Activated T-cell treated with anti-CD3 and anti-CD28 coated beads, Interleukin-2, amount 50 U/mL, for 24 hours (primary cell): Measurements from ENCODE around the gene KRT23.

Source experiments
- DNase-seq: peaks from one replicate; pipeline ENCODE4 v3.0.0-alpha.2; 2020
- H3K27ac Mint-ChIP-seq: 2 replicates; pipeline ENCODE4 v1.8.0; 2020; ENCODE audit warnings: mild to moderate bottlenecking, mixed read lengths
- H3K27me3 Mint-ChIP-seq: 2 replicates; pipeline ENCODE4 v1.8.0; 2020; ENCODE audit warnings: mixed read lengths
- H3K36me3 Mint-ChIP-seq: 2 replicates; pipeline ENCODE4 v1.8.0; 2020; ENCODE audit warnings: low read depth, mixed read lengths
- H3K4me1 Mint-ChIP-seq: 2 replicates; pipeline ENCODE4 v1.8.0; 2020; ENCODE audit warnings: low read depth, mixed read lengths
- H3K4me3 Mint-ChIP-seq: 2 replicates; pipeline ENCODE4 v1.8.0; 2020; ENCODE audit warnings: mild to moderate bottlenecking, moderate library complexity, mixed read lengths
- H3K9me3 Mint-ChIP-seq: 2 replicates; pipeline ENCODE4 v1.8.0; 2020; ENCODE audit warnings: mixed read lengths

KRT23 gene

DNA sequence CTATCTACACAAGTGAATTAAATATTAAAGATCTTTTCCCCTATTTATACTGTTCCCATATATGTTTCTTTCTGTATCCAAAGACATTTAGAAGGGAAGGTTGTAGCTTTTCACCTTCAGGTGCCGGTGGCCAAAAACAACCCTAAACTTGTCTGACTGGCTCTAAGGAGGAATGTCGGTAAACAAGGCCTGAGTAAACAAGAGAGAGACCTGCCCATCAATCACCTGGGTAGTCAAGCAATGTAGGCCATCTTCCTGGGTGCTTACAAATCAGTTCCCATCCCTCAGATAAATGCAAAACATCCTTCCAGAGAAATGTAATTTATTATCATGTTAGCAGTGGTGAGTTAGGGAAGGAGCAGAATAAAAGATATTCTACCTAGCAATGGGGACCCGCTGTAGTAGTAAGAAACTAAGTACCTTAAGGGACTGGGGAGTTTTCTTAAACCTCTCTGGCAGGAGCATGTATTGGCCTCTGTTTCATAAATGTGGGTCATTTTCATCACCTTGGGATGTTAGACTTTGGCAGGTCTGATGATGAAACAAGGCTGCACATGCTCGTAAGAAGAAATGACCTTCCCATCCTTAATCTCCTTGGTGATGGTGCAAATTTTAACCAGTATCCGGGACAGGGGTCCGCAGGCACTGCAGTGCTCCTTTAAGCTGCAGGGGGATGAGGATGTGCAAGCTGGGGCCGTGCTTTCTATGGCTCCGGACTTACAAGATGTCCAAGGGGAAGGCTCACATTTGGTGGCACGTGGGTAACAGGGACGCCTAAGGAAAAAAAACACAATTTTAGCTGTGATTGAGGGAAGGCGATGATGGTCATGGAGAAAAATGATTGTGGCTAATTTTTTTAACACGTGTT is 20.9 kb upstream of the KRT23 start:
- no peak for DNase-seq
- peaks cover 45% of the 10 kb centered on the region for H3K27me3 Mint-ChIP-seq
- no peak overlapping the region for H3K4me3 Mint-ChIP-seq
- peaks cover 4% of the 10 kb centered on the region for H3K4me1 Mint-ChIP-seq
- H3K36me3 Mint-ChIP-seq, result no peaks in the 10 kb centered on the region
- H3K9me3 Mint-ChIP-seq, result no peaks in the 10 kb centered on the region
- H3K27ac Mint-ChIP-seq, result no peak overlapping the region

GRCh38 chr17:40956401-40957254 is 19.2 kb upstream of the KRT23 start:
- Mint-ChIP-seq H3K9me3 (no peaks in the 10 kb centered on the region), H3K36me3 (no peaks in the 10 kb centered on the region), H3K27ac (no peak overlapping the region), H3K27me3 (peaks cover 50% of the 10 kb centered on the region), H3K4me1 (peaks cover 4% of the 10 kb centered on the region), H3K4me3 (no peak overlapping the region)
- no peak for DNase-seq

- Mint-ChIP-seq H3K4me3 (no peak overlapping the region), H3K27ac (no peak overlapping the region), H3K9me3 (no peaks in the 10 kb centered on the region), H3K4me1 (peaks cover 4% of the 10 kb centered on the region), H3K36me3 (no peaks in the 10 kb centered on the region), H3K27me3 (peaks cover 66% of the 10 kb centered on the region)
- DNase-seq, result no peak
These were observed 16.4 kb upstream of the KRT23 start for GRCh38 chr17:40953881-40954280.

- Mint-ChIP-seq H3K27ac (no peak overlapping the region), H3K36me3 (no peaks in the 10 kb centered on the region), H3K4me1 (peaks cover 4% of the 10 kb centered on the region), H3K4me3 (no peak overlapping the region), H3K9me3 (no peaks in the 10 kb centered on the region), H3K27me3 (peaks cover 78% of the 10 kb centered on the region)
- DNase-seq, result no peak
These were observed 15.2 kb upstream of the KRT23 start for GRCh38 chr17:40952661-40953060.

GRCh38 chr17:40952154-40952553 is 14.7 kb upstream of the KRT23 start:
- peaks cover 81% of the 10 kb centered on the region for H3K27me3 Mint-ChIP-seq
- no peak overlapping the region for H3K27ac Mint-ChIP-seq
- H3K4me3 Mint-ChIP-seq, result no peak overlapping the region
- H3K36me3 Mint-ChIP-seq, result no peaks in the 10 kb centered on the region
- peaks cover 4% of the 10 kb centered on the region for H3K4me1 Mint-ChIP-seq
- H3K9me3 Mint-ChIP-seq, result no peaks in the 10 kb centered on the region
- no peak for DNase-seq

DNA sequence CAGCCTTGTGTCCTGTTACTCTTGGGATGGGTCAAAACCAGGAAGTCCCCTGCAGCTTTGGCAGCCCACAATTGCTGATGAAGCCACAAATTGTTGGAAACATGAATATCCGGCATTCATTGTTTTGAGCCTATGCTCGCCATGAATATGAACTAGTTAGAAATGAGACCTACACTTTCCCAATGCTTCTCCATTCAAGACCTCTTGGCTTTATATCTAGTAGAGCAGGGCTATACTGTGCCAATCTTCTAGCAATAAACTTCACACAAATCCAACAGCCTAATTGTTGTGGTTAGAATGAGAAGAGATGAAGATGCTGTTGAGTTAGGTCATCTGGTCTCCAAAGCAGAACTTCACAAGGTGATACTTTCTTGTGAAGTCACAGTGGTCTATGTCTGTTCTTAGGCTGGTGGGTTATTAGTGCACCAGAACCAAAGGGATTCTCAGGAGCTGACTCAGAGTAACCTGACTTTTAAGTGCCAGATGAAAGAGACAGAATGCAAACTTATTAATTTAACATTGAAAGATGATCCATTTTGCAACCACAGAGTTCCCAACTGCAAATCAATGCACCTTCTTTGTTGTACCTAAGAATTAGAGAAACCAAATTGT is 13.7 kb upstream of the KRT23 start:
- Mint-ChIP-seq H3K27ac (no peak overlapping the region), H3K27me3 (peaks cover 88% of the 10 kb centered on the region), H3K4me1 (peaks cover 4% of the 10 kb centered on the region), H3K36me3 (no peaks in the 10 kb centered on the region), H3K4me3 (no peak overlapping the region), H3K9me3 (no peaks in the 10 kb centered on the region)
- DNase-seq, result no peak

DNA sequence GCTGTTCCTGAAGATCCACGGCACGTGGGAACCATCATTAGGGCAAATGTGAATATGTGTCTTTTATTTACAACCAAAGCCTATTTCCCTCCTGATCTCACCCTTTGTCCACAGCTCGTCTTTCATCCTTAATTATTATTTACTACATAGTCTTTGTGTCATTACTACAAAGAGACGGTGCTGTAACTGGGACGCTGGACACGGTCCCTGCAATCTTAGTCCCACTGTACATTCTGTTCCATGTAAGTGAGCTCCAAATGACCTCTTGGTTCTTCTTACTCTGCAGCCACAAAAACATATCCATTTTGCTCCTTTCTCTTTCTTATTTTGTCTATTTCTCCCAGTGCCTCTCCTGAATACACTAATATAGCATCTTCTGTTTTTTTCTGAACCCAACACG is 12.7 kb upstream of the KRT23 start:
- no peak overlapping the region for H3K4me3 Mint-ChIP-seq

GRCh38 chr17:40949418-40949817 is 12.0 kb upstream of the KRT23 start:
- Mint-ChIP-seq H3K27ac (no peak overlapping the region), H3K4me3 (no peak overlapping the region), H3K27me3 (peaks cover 85% of the 10 kb centered on the region), H3K9me3 (no peaks in the 10 kb centered on the region), H3K4me1 (peaks cover 4% of the 10 kb centered on the region), H3K36me3 (no peaks in the 10 kb centered on the region)
- DNase-seq, result no peak

More for the DNA sequence above, 12.7 kb upstream of the KRT23 start:
- peaks cover 86% of the 10 kb centered on the region for H3K27me3 Mint-ChIP-seq
- H3K9me3 Mint-ChIP-seq, result no peaks in the 10 kb centered on the region
- H3K4me1 Mint-ChIP-seq, result peaks cover 4% of the 10 kb centered on the region
- no peaks in the 10 kb centered on the region for H3K36me3 Mint-ChIP-seq
- no peak overlapping the region for H3K27ac Mint-ChIP-seq
- no peak for DNase-seq

- no peak for DNase-seq
These were observed 10.5 kb upstream of the KRT23 start for GRCh38 chr17:40947929-40948328.

GRCh38 chr17:40945414-40945813 is 8.0 kb upstream of the KRT23 start:
- Mint-ChIP-seq H3K36me3 (no peaks in the 10 kb centered on the region), H3K27me3 (peaks cover 65% of the 10 kb centered on the region), H3K27ac (no peak overlapping the region), H3K4me3 (no peak overlapping the region), H3K4me1 (no peaks in the 10 kb centered on the region), H3K9me3 (no peaks in the 10 kb centered on the region)
- no peak for DNase-seq

More at GRCh38 chr17:40947929-40948328, 10.5 kb upstream of the KRT23 start:
- no peak overlapping the region for H3K27ac Mint-ChIP-seq
- peaks cover 81% of the 10 kb centered on the region for H3K27me3 Mint-ChIP-seq
- H3K36me3 Mint-ChIP-seq, result no peaks in the 10 kb centered on the region
- no peak overlapping the region for H3K4me3 Mint-ChIP-seq
- H3K9me3 Mint-ChIP-seq, result no peaks in the 10 kb centered on the region
- no peaks in the 10 kb centered on the region for H3K4me1 Mint-ChIP-seq

DNA sequence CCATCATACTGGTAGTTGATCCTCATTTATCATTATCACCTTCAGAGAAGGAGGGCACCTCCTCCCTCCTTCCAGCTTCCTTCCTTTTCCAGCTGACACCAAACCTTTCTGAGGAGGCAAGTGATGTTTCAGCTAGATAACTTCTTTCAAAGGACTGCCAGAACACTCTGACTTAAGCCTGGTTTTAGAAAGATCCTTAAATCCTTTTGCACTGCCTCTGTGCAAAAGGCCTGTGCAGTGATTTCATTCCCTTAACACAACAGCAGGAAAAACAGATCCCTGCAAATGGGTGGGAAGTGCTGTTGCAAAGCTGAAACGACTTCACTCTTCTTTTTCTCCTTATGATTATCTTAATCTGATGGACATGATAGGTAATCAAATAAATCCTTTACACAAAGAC is 7.1 kb upstream of the KRT23 start:
- H3K4me3 Mint-ChIP-seq, result no peak overlapping the region
- no peaks in the 10 kb centered on the region for H3K4me1 Mint-ChIP-seq
- DNase-seq, result no peak
- H3K36me3 Mint-ChIP-seq, result no peaks in the 10 kb centered on the region
- H3K9me3 Mint-ChIP-seq, result no peaks in the 10 kb centered on the region
- peaks cover 59% of the 10 kb centered on the region for H3K27me3 Mint-ChIP-seq
- no peak overlapping the region for H3K27ac Mint-ChIP-seq

- Mint-ChIP-seq H3K4me1 (no peaks in the 10 kb centered on the region), H3K9me3 (no peaks in the 10 kb centered on the region), H3K27me3 (peaks cover 40% of the 10 kb centered on the region), H3K4me3 (no peak overlapping the region), H3K27ac (no peak overlapping the region), H3K36me3 (no peaks in the 10 kb centered on the region)
- no peak for DNase-seq
These were observed 5.1 kb upstream of the KRT23 start for GRCh38 chr17:40942553-40942952.

- Mint-ChIP-seq H3K4me3 (no peak overlapping the region), H3K27ac (no peak overlapping the region), H3K9me3 (no peaks in the 10 kb centered on the region), H3K4me1 (peaks cover 3% of the 10 kb centered on the region), H3K36me3 (no peaks in the 10 kb centered on the region), H3K27me3 (peaks cover 36% of the 10 kb centered on the region)
- no peak for DNase-seq
These were observed 2.8 kb upstream of the KRT23 start for GRCh38 chr17:40940266-40940665.

- Mint-ChIP-seq H3K9me3 (no peaks in the 10 kb centered on the region), H3K36me3 (no peaks in the 10 kb centered on the region), H3K27me3 (peaks cover 31% of the 10 kb centered on the region), H3K4me1 (peaks cover 3% of the 10 kb centered on the region), H3K4me3 (no peak overlapping the region), H3K27ac (no peak overlapping the region)
- DNase-seq, result no peak
These were observed 1.5 kb upstream of the KRT23 start for GRCh38 chr17:40938981-40939380.
